SK-N-SH treated with all-trans-retinoic acid at 6 μM for 48 hours (cell line): ENCODE results near the gene ITGBL1.

ENCODE experiments used
- ARNTL ChIP-seq: fragments of 450-650 bp; formaldehyde crosslinking; IDR thresholded peaks from 2 replicates; pipeline ENCODE4 v1.5.0; 2020; ENCODE audit warnings: low read depth, mild to moderate bottlenecking, moderate library complexity, borderline replicate concordance
- BACH2 ChIP-seq: fragments of 250-450 bp; sonication (Bioruptor Pico); IDR thresholded peaks from 2 replicates; pipeline ENCODE4 v1.9.0; 2021; ENCODE audit warnings: mild to moderate bottlenecking, borderline replicate concordance
- POU6F1 ChIP-seq: fragments of 250-450 bp; sonication (Bioruptor Pico); IDR thresholded peaks from 2 replicates; pipeline ENCODE4 v1.8.0; 2021; ENCODE audit warnings: low read depth, mild to moderate bottlenecking, moderate library complexity, borderline replicate concordance
- RARB ChIP-seq: fragments of 250-450 bp; sonication (Bioruptor Pico); IDR thresholded peaks from 2 replicates; pipeline ENCODE4 v1.8.0; 2021; ENCODE audit warnings: mild to moderate bottlenecking, moderate library complexity
- TCF4 ChIP-seq: fragments of 250-450 bp; sonication (Bioruptor Pico); IDR thresholded peaks from 2 replicates; pipeline ENCODE4 v1.8.0; 2021; ENCODE audit warnings: mild to moderate bottlenecking, moderate library complexity, borderline replicate concordance
- ZFP30 ChIP-seq: fragments of 450-650 bp; formaldehyde crosslinking; IDR thresholded peaks from 2 replicates; pipeline ENCODE4 v1.5.0; 2022; ENCODE audit warnings: mild to moderate bottlenecking, moderate library complexity
- ZNF70 ChIP-seq: fragments of 450-650 bp; formaldehyde crosslinking; IDR thresholded peaks from 2 replicates; pipeline ENCODE4 v1.5.0; 2020; ENCODE audit warnings: mild to moderate bottlenecking, moderate library complexity
- ZNF8 ChIP-seq: fragments of 450-650 bp; formaldehyde crosslinking; IDR thresholded peaks from 2 replicates; pipeline ENCODE4 v1.5.0; 2020; ENCODE audit warnings: mild to moderate bottlenecking, moderate library complexity

DNA sequence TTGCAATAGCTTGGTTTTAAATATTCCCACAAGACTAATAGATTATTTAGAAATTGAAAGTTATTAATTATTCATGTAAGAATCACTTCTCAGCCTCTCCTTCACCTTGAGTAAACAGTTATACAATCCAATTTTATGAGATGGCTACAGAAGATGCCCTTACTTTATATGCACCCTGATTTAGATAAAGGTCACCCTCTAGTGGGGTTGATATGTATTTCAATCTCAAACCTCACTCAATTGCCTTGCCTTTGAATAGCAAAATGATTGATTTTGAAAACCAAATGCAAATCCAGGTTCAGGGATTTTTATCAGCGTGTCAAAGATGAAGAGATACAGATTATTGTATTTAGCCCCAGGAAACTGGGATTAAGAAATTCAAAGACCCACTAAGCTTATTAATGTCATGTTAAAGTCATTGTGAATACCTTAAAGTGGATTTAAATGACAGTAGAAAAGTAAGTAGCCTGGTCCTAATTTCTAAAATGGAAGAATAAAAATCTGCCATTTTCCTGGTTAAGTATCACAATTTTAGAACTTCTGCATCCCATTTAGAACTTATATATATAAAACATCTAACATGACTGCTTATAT, 305.1 kb downstream of the ITGBL1 start:
- no peak for TF ChIP-seq TCF4 (CRISPR knock-in tag)
- no peak for TF ChIP-seq RARB
- TF ChIP-seq ZNF70 (CRISPR knock-in tag), result no peak
- TF ChIP-seq POU6F1 (CRISPR knock-in tag), result no peak
- TF ChIP-seq ARNTL (CRISPR knock-in tag), result no peak
- TF ChIP-seq ZFP30, result no peak
- no peak for TF ChIP-seq ZNF8 (CRISPR knock-in tag)
- no peak for TF ChIP-seq BACH2 (CRISPR knock-in tag)
